H9 (cell line): ENCODE data around the gene PLEKHA7. TPM values are rescaled to one million over a fixed set of nuclear protein-coding genes. Genes with fewer than 3 reads are reported as not detected.

ENCODE experiments used
- DNase-seq: peaks from one replicate; pipeline ENCODE4 v3.0.0-alpha.2; 2017
- H2AFZ ChIP-seq: one replicate; pipeline ENCODE4 v1.6.1; 2013; ENCODE audit warnings: mild to moderate bottlenecking, low read length, control low read depth, moderate library complexity
- H2AK5ac ChIP-seq: 2 replicates; pipeline ENCODE4 v1.6.1; 2013; ENCODE audit warnings: low read length, control low read depth, mixed read lengths; ENCODE audit not compliant: insufficient read length
- H2BK120ac ChIP-seq: one replicate; pipeline ENCODE4 v1.6.1; 2013; ENCODE audit warnings: low read depth, mild to moderate bottlenecking, low read length, control low read depth, inconsistent platforms; ENCODE audit not compliant: poor library complexity, severe bottlenecking
- H2BK12ac ChIP-seq: 2 replicates; pipeline ENCODE4 v1.6.1; 2013; ENCODE audit warnings: low read length, control low read depth, mixed read lengths, low read depth; ENCODE audit not compliant: insufficient read length
- H2BK15ac ChIP-seq: 2 replicates; pipeline ENCODE4 v1.6.1; 2013; ENCODE audit warnings: low read depth, low read length, control low read depth
- H2BK20ac ChIP-seq: one replicate; pipeline ENCODE4 v1.6.1; 2013; ENCODE audit warnings: low read depth, mild to moderate bottlenecking, low read length, control low read depth, inconsistent platforms; ENCODE audit not compliant: poor library complexity, severe bottlenecking
- H2BK5ac ChIP-seq: 2 replicates; pipeline ENCODE4 v1.6.1; 2013; ENCODE audit warnings: low read length, control low read depth, mixed read lengths; ENCODE audit not compliant: insufficient read length
- H3K14ac ChIP-seq: 2 replicates; pipeline ENCODE4 v1.6.1; 2013; ENCODE audit warnings: low read length, control low read depth; ENCODE audit not compliant: insufficient read depth
- H3K18ac ChIP-seq: 2 replicates; pipeline ENCODE4 v1.6.1; 2013; ENCODE audit warnings: low read depth, mild to moderate bottlenecking, mixed read lengths, low read length, control low read depth; ENCODE audit not compliant: insufficient read length
- H3K23ac ChIP-seq: 2 replicates; pipeline ENCODE4 v1.6.1; 2013; ENCODE audit warnings: low read length, control low read depth, mixed read lengths, low read depth; ENCODE audit not compliant: insufficient read length
- H3K23me2 ChIP-seq: 2 replicates; pipeline ENCODE4 v1.6.1; 2013; ENCODE audit warnings: low read depth, mild to moderate bottlenecking, mixed read lengths, low read length, control low read depth; ENCODE audit not compliant: insufficient read length, poor library complexity, severe bottlenecking
- H3K27ac ChIP-seq: 2 replicates; pipeline ENCODE4 v1.5.1; 2013; ENCODE audit warnings: low read length, control low read depth, mixed read lengths, low read depth; ENCODE audit not compliant: insufficient read length
- H3K27me3 ChIP-seq: 2 replicates; pipeline ENCODE4 v1.6.1; 2013; ENCODE audit warnings: low read length, control low read depth, inconsistent platforms; ENCODE audit not compliant: insufficient read depth
- H3K4ac ChIP-seq: 2 replicates; pipeline ENCODE4 v1.6.1; 2013; ENCODE audit warnings: low read depth, mild to moderate bottlenecking, control low read depth, inconsistent platforms, low read length, moderate library complexity
- H3K4me1 ChIP-seq: 2 replicates; pipeline ENCODE4 v1.6.1; 2013; ENCODE audit warnings: low read length, control low read depth, inconsistent platforms; ENCODE audit not compliant: insufficient read depth
- H3K4me2 ChIP-seq: 2 replicates; pipeline ENCODE4 v1.6.1; 2013; ENCODE audit warnings: low read length, control low read depth, mixed read lengths; ENCODE audit not compliant: insufficient read length, insufficient read depth
- H3K56ac ChIP-seq: 2 replicates; pipeline ENCODE4 v1.6.1; 2013; ENCODE audit warnings: low read depth, mild to moderate bottlenecking, mixed read lengths, low read length, control low read depth; ENCODE audit not compliant: insufficient read length
- H3K79me1 ChIP-seq: 2 replicates; pipeline ENCODE4 v1.6.1; 2013; ENCODE audit warnings: low read depth, mild to moderate bottlenecking, moderate library complexity, low read length, control low read depth, inconsistent platforms; ENCODE audit not compliant: insufficient read depth, poor library complexity, severe bottlenecking
- H3K79me2 ChIP-seq: 2 replicates; pipeline ENCODE4 v1.6.1; 2013; ENCODE audit warnings: low read length, control low read depth, inconsistent platforms; ENCODE audit not compliant: insufficient read depth
- H3K9ac ChIP-seq: 2 replicates; pipeline ENCODE4 v1.6.1; 2013; ENCODE audit warnings: low read length, control low read depth, mixed read lengths; ENCODE audit not compliant: insufficient read length; ENCODE audit errors: extremely low read depth
- H3K9me3 ChIP-seq: one replicate; pipeline ENCODE4 v1.6.1; 2013; ENCODE audit warnings: low read depth, low read length, inconsistent platforms; ENCODE audit not compliant: control insufficient read depth
- H3T11ph ChIP-seq: one replicate; pipeline ENCODE4 v1.6.1; 2013; ENCODE audit warnings: mild to moderate bottlenecking, low read length, control low read depth, inconsistent platforms
- H4K20me1 ChIP-seq: one replicate; pipeline ENCODE4 v1.6.1; 2013; ENCODE audit not compliant: control insufficient read depth, insufficient read length, insufficient read depth
- H4K5ac ChIP-seq: 2 replicates; pipeline ENCODE4 v1.6.1; 2013; ENCODE audit warnings: low read depth, mild to moderate bottlenecking, mixed read lengths, low read length, control low read depth; ENCODE audit not compliant: insufficient read length
- H4K8ac ChIP-seq: replicated peaks from 2 replicates; pipeline ENCODE4 v1.6.1; 2013; ENCODE audit warnings: low read length, control low read depth, mixed read lengths, low read depth; ENCODE audit not compliant: insufficient read length
- H4K91ac ChIP-seq: 2 replicates; pipeline ENCODE4 v1.6.1; 2013; ENCODE audit warnings: low read depth, mild to moderate bottlenecking, moderate library complexity, mixed read lengths, low read length, control low read depth; ENCODE audit not compliant: insufficient read length
- H3K27ac Mint-ChIP-seq, 3 experiments: 2 replicates in 2 of 3; 3 replicates in 1 of 3; pipeline ENCODE4 v1.8.0; 2020 to 2021; ENCODE audit warnings: mixed read lengths in 3 of 3, mild to moderate bottlenecking in 1 of 3, moderate library complexity in 1 of 3
- H3K27me3 Mint-ChIP-seq: 2 replicates; pipeline ENCODE4 v1.8.0; 2021; ENCODE audit warnings: low read depth, mild to moderate bottlenecking, moderate library complexity, mixed read lengths
- H3K36me3 Mint-ChIP-seq, 3 experiments: 2 replicates in 2 of 3; 3 replicates in 1 of 3; pipeline ENCODE4 v1.8.0; 2020 to 2021; ENCODE audit warnings: low read depth in 3 of 3, mixed read lengths in 3 of 3; ENCODE audit not compliant: insufficient read depth in 1 of 3
- H3K4me1 Mint-ChIP-seq, 2 experiments: 2 replicates each; pipeline ENCODE4 v1.8.0; 2020; ENCODE audit warnings: mixed read lengths in 2 of 2
- H3K4me3 Mint-ChIP-seq, 2 experiments: 2 replicates in 1 of 2; 3 replicates in 1 of 2; pipeline ENCODE4 v1.8.0; 2020 to 2021; ENCODE audit warnings: mild to moderate bottlenecking in 2 of 2, mixed read lengths in 2 of 2, moderate library complexity in 1 of 2
- H3K9me3 Mint-ChIP-seq, 2 experiments: 2 replicates in 1 of 2; 3 replicates in 1 of 2; pipeline ENCODE4 v1.8.0; 2020; ENCODE audit warnings: mild to moderate bottlenecking in 2 of 2, mixed read lengths in 2 of 2, moderate library complexity in 1 of 2
- WGBS: extraction: QIAGEN DNeasy Blood & Tissue Kit; methylation state at CpG from one replicate; pipeline ENCODE4 v1.1.7; 2013; ENCODE audit warnings: missing lambda C conversion rate, low lambda C conversion rate, mixed read lengths; ENCODE audit not compliant: insufficient read length; ENCODE audit errors: extremely low coverage; 5-methylcytosine and 5-hydroxymethylcytosine counted together
- total RNA-seq: library from RNA; stranded (reverse); gene quantifications from 2 replicates; pipeline ENCODE4 v1.2.1, GENCODE V29; 2021
- TF ChIP-seq, protein P1 (sequence below): fragments of 200-600 bp; sonication (generic); conservative IDR thresholded peaks from 3 replicates; pipeline ENCODE4 v1.8.0; 2021; ENCODE audit warnings: antibody characterized with exemption, mild to moderate bottlenecking

The PLEKHA7 gene
- total RNA-seq, 1 experiment from 2014 or later, result 21.0 TPM

GRCh38 chr11:16790486-16791190 is 223.6 kb downstream of the PLEKHA7 start:
- no peak overlapping the region for H4K8ac ChIP-seq
- H3K14ac ChIP-seq, result no peak overlapping the region
- no peak overlapping the region for H3K4ac ChIP-seq
- WGBS, result no CpG with 5 or more reads among the region's 16 CpGs
- no peak overlapping the region for H3K4me2 ChIP-seq
- H3T11ph ChIP-seq, result no peak overlapping the region
- no peak overlapping the region for H3K4me3 Mint-ChIP-seq
- no peaks in the 10 kb centered on the region for H3K9me3 Mint-ChIP-seq
- no peaks in the 10 kb centered on the region for H3K27me3 Mint-ChIP-seq
- H3K4me1 Mint-ChIP-seq, result peaks cover 3 to 12% of the 10 kb centered on the region in 2 experiments
- H3K27me3 ChIP-seq, result no peaks in the 10 kb centered on the region
- H3K56ac ChIP-seq, result no peak overlapping the region
- no peak overlapping the region for H3K27ac ChIP-seq
- no peak overlapping the region for H3K27ac Mint-ChIP-seq
- no peak overlapping the region for H2BK15ac ChIP-seq
- no peaks in the 10 kb centered on the region for H4K20me1 ChIP-seq
- H2BK12ac ChIP-seq, result no peak overlapping the region
- no peak overlapping the region for H2BK20ac ChIP-seq
- H3K79me2 ChIP-seq, result no peaks in the 10 kb centered on the region
- no peak overlapping the region for H2BK5ac ChIP-seq
- no peak overlapping the region for H4K5ac ChIP-seq
- no peaks in the 10 kb centered on the region for H3K79me1 ChIP-seq
- no peak overlapping the region for H2AK5ac ChIP-seq
- no peak overlapping the region for H2BK120ac ChIP-seq
- H3K4me1 ChIP-seq, result no peaks in the 10 kb centered on the region
- H3K23ac ChIP-seq, result no peak overlapping the region
- H3K9me3 ChIP-seq, result no peaks in the 10 kb centered on the region
- no peak overlapping the region for H2AFZ ChIP-seq
- TF ChIP-seq, protein P1, sequence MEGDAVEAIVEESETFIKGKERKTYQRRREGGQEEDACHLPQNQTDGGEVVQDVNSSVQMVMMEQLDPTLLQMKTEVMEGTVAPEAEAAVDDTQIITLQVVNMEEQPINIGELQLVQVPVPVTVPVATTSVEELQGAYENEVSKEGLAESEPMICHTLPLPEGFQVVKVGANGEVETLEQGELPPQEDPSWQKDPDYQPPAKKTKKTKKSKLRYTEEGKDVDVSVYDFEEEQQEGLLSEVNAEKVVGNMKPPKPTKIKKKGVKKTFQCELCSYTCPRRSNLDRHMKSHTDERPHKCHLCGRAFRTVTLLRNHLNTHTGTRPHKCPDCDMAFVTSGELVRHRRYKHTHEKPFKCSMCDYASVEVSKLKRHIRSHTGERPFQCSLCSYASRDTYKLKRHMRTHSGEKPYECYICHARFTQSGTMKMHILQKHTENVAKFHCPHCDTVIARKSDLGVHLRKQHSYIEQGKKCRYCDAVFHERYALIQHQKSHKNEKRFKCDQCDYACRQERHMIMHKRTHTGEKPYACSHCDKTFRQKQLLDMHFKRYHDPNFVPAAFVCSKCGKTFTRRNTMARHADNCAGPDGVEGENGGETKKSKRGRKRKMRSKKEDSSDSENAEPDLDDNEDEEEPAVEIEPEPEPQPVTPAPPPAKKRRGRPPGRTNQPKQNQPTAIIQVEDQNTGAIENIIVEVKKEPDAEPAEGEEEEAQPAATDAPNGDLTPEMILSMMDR, result no peak
- H4K91ac ChIP-seq, result no peak overlapping the region
- no peaks in the 10 kb centered on the region for H3K23me2 ChIP-seq
- no peak overlapping the region for H3K9ac ChIP-seq
- DNase-seq, result no peak
- no peak overlapping the region for H3K18ac ChIP-seq
- peaks cover 0 to 15% (median 5%) of the 10 kb centered on the region in 3 experiments; a peak in 5 of 7 replicates for H3K36me3 Mint-ChIP-seq
